HEK293 (cell line): ENCODE measurements around the gene ZNF189.

Experiments used
- CTCF ChIA-PET: fragments of 350-600 bp; formaldehyde crosslinking; extraction: SDS; loops from one replicate; lab custom pipeline; 2021; ENCODE audit warnings: antibody characterized with exemption; lab: Yijun Ruan, JAX
- POLR2A ChIA-PET: fragments of 300-600 bp; formaldehyde crosslinking; extraction: SDS; loops from one replicate; lab custom pipeline; 2020; ENCODE audit warnings: antibody characterized with exemption, inconsistent platforms; lab: Yijun Ruan, JAX
- H3K27ac ChIP-seq: fragments of 200-500 bp; sonication (Bioruptor generic); 2 replicates; pipeline ENCODE4 v1.5.1; 2014; ENCODE audit warnings: low read depth, low read length, control low read depth, inconsistent platforms; ENCODE audit errors: extremely low read depth
- H3K36me3 ChIP-seq, 2 experiments: fragments of 200-500 bp in 1 of 2; sonication (Bioruptor generic) in 1 of 2; 1 replicate in 1 of 2; 2 replicates in 1 of 2; pipeline ENCODE4 v1.5.1; 2014 to 2017; ENCODE audit warnings: inconsistent platforms in 2 of 2, low read length in 2 of 2; ENCODE audit not compliant: control insufficient read depth in 2 of 2, insufficient read depth in 1 of 2
- H3K4me1 ChIP-seq: fragments of 200-500 bp; sonication (Bioruptor generic); 2 replicates; pipeline ENCODE4 v1.5.1; 2014; ENCODE audit warnings: mild to moderate bottlenecking, low read length, inconsistent platforms; ENCODE audit not compliant: control insufficient read depth, insufficient read depth
- H3K4me3 ChIP-seq: 2 replicates; pipeline ENCODE4 v1.5.1; 2011; ENCODE audit warnings: low read depth, mild to moderate bottlenecking, control low read depth, low read length, moderate library complexity
- H3K9me3 ChIP-seq: fragments of 200-500 bp; sonication (Bioruptor generic); 2 replicates; pipeline ENCODE4 v1.5.1; 2014; ENCODE audit warnings: low read depth, low read length, inconsistent platforms; ENCODE audit not compliant: control insufficient read depth, insufficient read depth
- KLF8 ChIP-seq: fragments of 450-650 bp; formaldehyde crosslinking; IDR thresholded peaks from 2 replicates; pipeline ENCODE4 v1.5.1; 2016; ENCODE audit warnings: missing biosample characterization, missing genetic modification characterization
- SCRT2 ChIP-seq: fragments of 450-650 bp; formaldehyde crosslinking; IDR thresholded peaks from 2 replicates; pipeline ENCODE4 v1.5.1; 2016; ENCODE audit warnings: missing biosample characterization, missing genetic modification characterization
- SP7 ChIP-seq: fragments of 450-650 bp; formaldehyde crosslinking; IDR thresholded peaks from 2 replicates; pipeline ENCODE4 v1.5.1; 2016; ENCODE audit warnings: missing biosample characterization, missing genetic modification characterization
- ZFP41 ChIP-seq: fragments of 450-650 bp; formaldehyde crosslinking; IDR thresholded peaks from 2 replicates; pipeline ENCODE4 v1.5.1; 2016; ENCODE audit warnings: missing biosample characterization, missing genetic modification characterization, borderline replicate concordance
- ZNF146 ChIP-seq: fragments of 450-650 bp; formaldehyde crosslinking; IDR thresholded peaks from 2 replicates; pipeline ENCODE4 v1.5.1; 2016; ENCODE audit warnings: missing biosample characterization, missing genetic modification characterization
- ZNF19 ChIP-seq: fragments of 450-650 bp; formaldehyde crosslinking; IDR thresholded peaks from 2 replicates; pipeline ENCODE4; 2016; ENCODE audit warnings: missing biosample characterization, missing genetic modification characterization, low read depth
- ZNF214 ChIP-seq: fragments of 450-650 bp; formaldehyde crosslinking; IDR thresholded peaks from 2 replicates; pipeline ENCODE4 v1.5.1; 2017; ENCODE audit warnings: missing biosample characterization, mild to moderate bottlenecking, missing genetic modification characterization, borderline replicate concordance
- ZNF266 ChIP-seq: fragments of 450-650 bp; formaldehyde crosslinking; IDR thresholded peaks from 2 replicates; pipeline ENCODE4 v1.5.1; 2016; ENCODE audit warnings: missing biosample characterization, missing genetic modification characterization, low read depth
- ZNF302 ChIP-seq: fragments of 450-650 bp; formaldehyde crosslinking; IDR thresholded peaks from 2 replicates; pipeline ENCODE4 v1.5.1; 2016; ENCODE audit warnings: missing biosample characterization, missing genetic modification characterization, low read depth
- ZNF350 ChIP-seq: fragments of 450-650 bp; formaldehyde crosslinking; IDR thresholded peaks from 2 replicates; pipeline ENCODE4 v1.5.0; 2017; ENCODE audit warnings: missing biosample characterization, mild to moderate bottlenecking, missing genetic modification characterization
- ZNF366 ChIP-seq: fragments of 450-650 bp; formaldehyde crosslinking; conservative IDR thresholded peaks from 2 replicates; pipeline ENCODE4 v1.5.1; 2016; ENCODE audit warnings: missing biosample characterization, missing genetic modification characterization
- ZNF473 ChIP-seq: fragments of 450-650 bp; formaldehyde crosslinking; IDR thresholded peaks from 2 replicates; pipeline ENCODE4 v1.5.1; 2017; ENCODE audit warnings: missing biosample characterization, missing genetic modification characterization
- ZNF596 ChIP-seq: fragments of 450-650 bp; IDR thresholded peaks from 2 replicates; pipeline ENCODE4 v1.5.0; 2018; ENCODE audit warnings: missing biosample characterization, mild to moderate bottlenecking, missing genetic modification characterization, moderate library complexity
- TF ChIP-seq, protein P1 (sequence below): fragments of 450-650 bp; formaldehyde crosslinking; IDR thresholded peaks from 2 replicates; pipeline ENCODE4 v1.5.1; 2016; ENCODE audit warnings: missing biosample characterization, missing genetic modification characterization, low read depth
- TF ChIP-seq, protein P2 (sequence below): fragments of 450-650 bp; formaldehyde crosslinking; IDR thresholded peaks from 2 replicates; pipeline ENCODE4 v1.5.1; 2016; ENCODE audit warnings: missing biosample characterization, missing genetic modification characterization
- TF ChIP-seq, protein P3 (sequence below): fragments of 450-650 bp; formaldehyde crosslinking; IDR thresholded peaks from 2 replicates; pipeline ENCODE4 v1.5.1; 2017; ENCODE audit warnings: missing biosample characterization, mild to moderate bottlenecking, missing genetic modification characterization, moderate library complexity
- TF ChIP-seq, protein P4 (sequence below): fragments of 450-650 bp; formaldehyde crosslinking; IDR thresholded peaks from 2 replicates; pipeline ENCODE4 v1.5.1; 2016; ENCODE audit warnings: missing biosample characterization, missing genetic modification characterization
- TF ChIP-seq, protein P5 (sequence below): fragments of 450-650 bp; formaldehyde crosslinking; IDR thresholded peaks from 2 replicates; pipeline ENCODE4 v1.5.1; 2017; ENCODE audit warnings: missing biosample characterization, missing genetic modification characterization

The ZNF189 gene

DNA sequence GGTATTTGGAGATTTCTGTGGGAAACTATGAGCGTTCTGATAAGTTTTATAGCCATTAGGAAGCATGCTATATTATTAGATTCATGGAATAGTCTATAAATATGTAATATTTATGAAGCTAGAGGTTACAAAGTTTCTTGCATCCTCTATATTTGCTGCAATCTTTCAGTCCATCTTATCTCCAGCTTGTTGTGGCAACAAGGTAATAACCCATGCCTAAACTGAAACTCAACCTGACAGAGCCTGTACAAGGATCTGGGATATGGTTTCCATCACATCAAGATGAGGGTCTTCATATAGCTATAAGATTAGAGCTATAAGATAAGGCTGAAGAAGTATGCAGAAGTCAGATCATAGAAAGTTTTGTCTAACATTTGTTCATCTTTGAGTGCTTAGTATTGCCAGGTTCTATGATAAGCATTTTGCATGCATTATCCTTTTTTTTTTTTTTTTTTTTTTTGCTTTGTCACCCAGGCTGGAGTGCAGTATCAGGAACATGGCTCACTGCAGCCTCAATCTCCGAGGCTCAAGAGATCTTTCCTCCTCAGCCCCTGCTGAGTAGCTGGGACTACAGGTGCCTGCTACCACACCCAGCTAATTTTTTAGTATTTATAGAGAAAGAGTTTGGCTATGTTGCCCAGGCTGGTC, 28.6 kb upstream of the ZNF189 start:
- H3K27ac ChIP-seq, result no peak overlapping the region
- H3K4me3 ChIP-seq, result no peak overlapping the region
- CTCF ChIA-PET, result interaction anchor here (1.0 to 7.2 kb wide), 2 partner anchors 18 to 58 kb away, joined by 4 to 38 read pairs; no protein-coding TSS in a partner anchor
- no peaks in the 10 kb centered on the region for H3K4me1 ChIP-seq
- POLR2A ChIA-PET, result interaction anchor here (0.7 kb wide), 1 partner anchor 93 kb away, joined by 5 read pairs; no protein-coding TSS in a partner anchor
- no peak for TF ChIP-seq ZNF214 (tag by site-specific recombination)
- TF ChIP-seq, protein P1, sequence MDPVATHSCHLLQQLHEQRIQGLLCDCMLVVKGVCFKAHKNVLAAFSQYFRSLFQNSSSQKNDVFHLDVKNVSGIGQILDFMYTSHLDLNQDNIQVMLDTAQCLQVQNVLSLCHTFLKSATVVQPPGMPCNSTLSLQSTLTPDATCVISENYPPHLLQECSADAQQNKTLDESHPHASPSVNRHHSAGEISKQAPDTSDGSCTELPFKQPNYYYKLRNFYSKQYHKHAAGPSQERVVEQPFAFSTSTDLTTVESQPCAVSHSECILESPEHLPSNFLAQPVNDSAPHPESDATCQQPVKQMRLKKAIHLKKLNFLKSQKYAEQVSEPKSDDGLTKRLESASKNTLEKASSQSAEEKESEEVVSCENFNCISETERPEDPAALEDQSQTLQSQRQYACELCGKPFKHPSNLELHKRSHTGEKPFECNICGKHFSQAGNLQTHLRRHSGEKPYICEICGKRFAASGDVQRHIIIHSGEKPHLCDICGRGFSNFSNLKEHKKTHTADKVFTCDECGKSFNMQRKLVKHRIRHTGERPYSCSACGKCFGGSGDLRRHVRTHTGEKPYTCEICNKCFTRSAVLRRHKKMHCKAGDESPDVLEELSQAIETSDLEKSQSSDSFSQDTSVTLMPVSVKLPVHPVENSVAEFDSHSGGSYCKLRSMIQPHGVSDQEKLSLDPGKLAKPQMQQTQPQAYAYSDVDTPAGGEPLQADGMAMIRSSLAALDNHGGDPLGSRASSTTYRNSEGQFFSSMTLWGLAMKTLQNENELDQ (tag by site-specific recombination), result no peak
- TF ChIP-seq ZNF350, result no peak
- no peak for TF ChIP-seq ZNF19 (tag by site-specific recombination)
- no peak for TF ChIP-seq ZNF596
- TF ChIP-seq ZNF302 (tag by site-specific recombination), result no peak
- TF ChIP-seq SP7, result no peak
- TF ChIP-seq KLF8, result no peak
- no peak for TF ChIP-seq ZFP41 (tag by site-specific recombination)
- TF ChIP-seq ZNF366 (tag by site-specific recombination), result no peak
- no peak for TF ChIP-seq ZNF473 (tag by site-specific recombination)
- no peak for TF ChIP-seq ZNF266
- TF ChIP-seq, protein P2, sequence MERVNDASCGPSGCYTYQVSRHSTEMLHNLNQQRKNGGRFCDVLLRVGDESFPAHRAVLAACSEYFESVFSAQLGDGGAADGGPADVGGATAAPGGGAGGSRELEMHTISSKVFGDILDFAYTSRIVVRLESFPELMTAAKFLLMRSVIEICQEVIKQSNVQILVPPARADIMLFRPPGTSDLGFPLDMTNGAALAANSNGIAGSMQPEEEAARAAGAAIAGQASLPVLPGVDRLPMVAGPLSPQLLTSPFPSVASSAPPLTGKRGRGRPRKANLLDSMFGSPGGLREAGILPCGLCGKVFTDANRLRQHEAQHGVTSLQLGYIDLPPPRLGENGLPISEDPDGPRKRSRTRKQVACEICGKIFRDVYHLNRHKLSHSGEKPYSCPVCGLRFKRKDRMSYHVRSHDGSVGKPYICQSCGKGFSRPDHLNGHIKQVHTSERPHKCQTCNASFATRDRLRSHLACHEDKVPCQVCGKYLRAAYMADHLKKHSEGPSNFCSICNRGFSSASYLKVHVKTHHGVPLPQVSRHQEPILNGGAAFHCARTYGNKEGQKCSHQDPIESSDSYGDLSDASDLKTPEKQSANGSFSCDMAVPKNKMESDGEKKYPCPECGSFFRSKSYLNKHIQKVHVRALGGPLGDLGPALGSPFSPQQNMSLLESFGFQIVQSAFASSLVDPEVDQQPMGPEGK, result no peak
- no peaks in the 10 kb centered on the region for H3K9me3 ChIP-seq
- no peaks in the 10 kb centered on the region for H3K36me3 ChIP-seq

DNA sequence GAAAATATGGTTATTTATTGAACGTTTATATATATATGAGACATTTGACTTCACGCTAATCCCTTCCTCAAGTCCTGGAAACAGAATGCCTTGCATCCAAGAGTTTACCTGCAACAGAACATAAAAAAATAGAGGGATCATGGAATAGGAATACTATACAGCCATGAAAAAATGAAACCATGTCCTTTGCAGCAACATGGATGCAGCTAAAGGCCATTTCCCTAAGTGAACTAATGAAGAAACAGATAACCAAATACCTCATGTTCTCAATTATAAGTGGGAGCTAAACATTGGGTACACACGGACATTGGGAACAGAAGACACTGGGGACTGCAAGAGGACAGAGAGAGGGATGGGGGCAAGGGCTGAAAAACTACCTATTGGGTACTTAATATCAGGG, 26.8 kb upstream of the ZNF189 start:
- Histone ChIP-seq H3K36me3 (no peaks in the 10 kb centered on the region), H3K27ac (no peak overlapping the region), H3K4me1 (no peaks in the 10 kb centered on the region), H3K9me3 (no peaks in the 10 kb centered on the region)
- POLR2A ChIA-PET, result no interaction called here
- TF ChIP-seq, protein P3, sequence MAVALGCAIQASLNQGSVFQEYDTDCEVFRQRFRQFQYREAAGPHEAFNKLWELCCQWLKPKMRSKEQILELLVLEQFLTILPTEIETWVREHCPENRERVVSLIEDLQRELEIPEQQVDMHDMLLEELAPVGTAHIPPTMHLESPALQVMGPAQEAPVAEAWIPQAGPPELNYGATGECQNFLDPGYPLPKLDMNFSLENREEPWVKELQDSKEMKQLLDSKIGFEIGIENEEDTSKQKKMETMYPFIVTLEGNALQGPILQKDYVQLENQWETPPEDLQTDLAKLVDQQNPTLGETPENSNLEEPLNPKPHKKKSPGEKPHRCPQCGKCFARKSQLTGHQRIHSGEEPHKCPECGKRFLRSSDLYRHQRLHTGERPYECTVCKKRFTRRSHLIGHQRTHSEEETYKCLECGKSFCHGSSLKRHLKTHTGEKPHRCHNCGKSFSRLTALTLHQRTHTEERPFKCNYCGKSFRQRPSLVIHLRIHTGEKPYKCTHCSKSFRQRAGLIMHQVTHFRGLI, result no peak
- TF ChIP-seq, protein P4, sequence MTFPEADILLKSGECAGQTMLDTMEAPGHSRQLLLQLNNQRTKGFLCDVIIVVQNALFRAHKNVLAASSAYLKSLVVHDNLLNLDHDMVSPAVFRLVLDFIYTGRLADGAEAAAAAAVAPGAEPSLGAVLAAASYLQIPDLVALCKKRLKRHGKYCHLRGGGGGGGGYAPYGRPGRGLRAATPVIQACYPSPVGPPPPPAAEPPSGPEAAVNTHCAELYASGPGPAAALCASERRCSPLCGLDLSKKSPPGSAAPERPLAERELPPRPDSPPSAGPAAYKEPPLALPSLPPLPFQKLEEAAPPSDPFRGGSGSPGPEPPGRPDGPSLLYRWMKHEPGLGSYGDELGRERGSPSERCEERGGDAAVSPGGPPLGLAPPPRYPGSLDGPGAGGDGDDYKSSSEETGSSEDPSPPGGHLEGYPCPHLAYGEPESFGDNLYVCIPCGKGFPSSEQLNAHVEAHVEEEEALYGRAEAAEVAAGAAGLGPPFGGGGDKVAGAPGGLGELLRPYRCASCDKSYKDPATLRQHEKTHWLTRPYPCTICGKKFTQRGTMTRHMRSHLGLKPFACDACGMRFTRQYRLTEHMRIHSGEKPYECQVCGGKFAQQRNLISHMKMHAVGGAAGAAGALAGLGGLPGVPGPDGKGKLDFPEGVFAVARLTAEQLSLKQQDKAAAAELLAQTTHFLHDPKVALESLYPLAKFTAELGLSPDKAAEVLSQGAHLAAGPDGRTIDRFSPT (tag by site-specific recombination), result no peak
- TF ChIP-seq, protein P5, sequence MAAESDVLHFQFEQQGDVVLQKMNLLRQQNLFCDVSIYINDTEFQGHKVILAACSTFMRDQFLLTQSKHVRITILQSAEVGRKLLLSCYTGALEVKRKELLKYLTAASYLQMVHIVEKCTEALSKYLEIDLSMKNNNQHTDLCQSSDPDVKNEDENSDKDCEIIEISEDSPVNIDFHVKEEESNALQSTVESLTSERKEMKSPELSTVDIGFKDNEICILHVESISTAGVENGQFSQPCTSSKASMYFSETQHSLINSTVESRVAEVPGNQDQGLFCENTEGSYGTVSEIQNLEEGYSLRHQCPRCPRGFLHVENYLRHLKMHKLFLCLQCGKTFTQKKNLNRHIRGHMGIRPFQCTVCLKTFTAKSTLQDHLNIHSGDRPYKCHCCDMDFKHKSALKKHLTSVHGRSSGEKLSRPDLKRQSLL (tag by site-specific recombination), result no peak
- TF ChIP-seq SCRT2 (tag by site-specific recombination) (no peak), ZNF146 (tag by site-specific recombination) (peak; percentile 39)
- TF ChIP-seq, all 188 proteins: peak for 1
- CTCF ChIA-PET, result interaction anchor here (7.2 kb wide), 1 partner anchor 16 kb away, joined by 38 read pairs; no protein-coding TSS in a partner anchor
- H3K4me3 ChIP-seq, result no peak overlapping the region
